HG02852 (cell line): ENCODE measurements around the gene ABLIM3.
A peak's percentile ranks its signal among the peaks of the same experiment; 100 is the strongest.
"Not testable (repeated sequence)": the region's sequence is repeated elsewhere in the genome, so short reads cannot be mapped to it uniquely, and the experiment has no call there.

ENCODE experiments used
- ATAC-seq: cut with Tn5 transposase; IDR thresholded peaks from one replicate; pipeline ENCODE4 v1.9.1; 2021; ENCODE audit warnings: mild to moderate bottlenecking, moderate library complexity; ENCODE audit not compliant: unreplicated experiment

The ABLIM3 gene

DNA sequence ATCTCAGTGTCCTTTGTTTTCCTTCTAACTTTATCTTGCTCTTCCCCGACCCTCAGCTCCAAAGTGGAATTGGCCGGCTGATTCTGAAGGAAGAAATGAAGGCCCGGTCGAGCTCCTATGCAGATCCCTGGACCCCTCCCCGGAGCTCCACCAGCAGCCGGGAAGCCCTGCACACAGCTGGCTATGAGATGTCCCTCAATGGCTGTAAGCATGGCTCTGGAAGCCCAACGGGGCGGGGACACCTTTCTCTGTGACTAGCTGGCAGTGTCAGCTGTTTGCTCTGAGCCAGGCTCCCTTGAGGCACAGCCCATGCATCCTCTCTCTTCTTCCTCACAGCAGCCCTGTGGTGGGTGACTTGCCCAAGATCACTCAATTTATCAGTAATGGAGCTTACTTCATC is 106.4 kb downstream of the ABLIM3 start:
- no peak for ATAC-seq

DNA sequence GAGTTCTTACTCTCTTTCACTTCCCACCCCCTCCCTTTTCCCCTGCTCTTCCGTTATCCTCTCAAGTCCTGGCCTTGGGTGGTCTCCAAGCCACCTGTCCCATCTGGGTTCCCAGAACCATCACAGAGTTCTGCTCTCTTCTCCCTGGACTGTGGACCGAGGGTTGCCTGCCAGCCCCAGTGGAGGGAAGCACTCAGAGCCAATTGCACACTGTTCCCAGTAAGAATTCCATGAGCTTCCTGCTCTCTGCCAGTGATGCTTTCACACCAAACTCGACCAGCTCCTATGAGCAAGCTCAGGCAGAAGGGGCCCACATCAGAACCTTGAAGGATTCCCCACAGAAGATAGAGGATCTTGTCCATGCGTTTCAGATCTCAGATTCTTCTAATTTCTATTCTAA is 110.3 kb downstream of the ABLIM3 start:
- ATAC-seq, result no peak

DNA sequence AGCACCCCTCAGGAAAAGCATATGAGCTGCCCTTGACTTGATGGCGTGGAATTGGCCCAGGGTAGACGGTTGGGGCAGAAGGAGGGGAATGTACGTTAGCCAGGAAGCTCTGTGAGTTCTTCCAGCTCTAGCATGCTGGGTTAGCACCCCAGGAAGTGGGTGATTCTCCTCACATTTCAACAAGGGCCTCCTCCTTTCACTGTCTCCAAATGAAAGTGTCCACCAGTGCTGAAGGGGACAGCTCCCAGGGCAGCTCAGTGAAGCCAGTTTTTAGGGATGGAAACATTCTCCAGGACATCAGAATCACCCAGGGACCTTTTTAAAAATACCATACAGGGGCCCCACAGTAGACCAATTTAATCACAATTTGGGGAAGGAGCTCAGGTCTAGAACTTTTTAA is 113.2 kb downstream of the ABLIM3 start:
- ATAC-seq, result no peak

DNA sequence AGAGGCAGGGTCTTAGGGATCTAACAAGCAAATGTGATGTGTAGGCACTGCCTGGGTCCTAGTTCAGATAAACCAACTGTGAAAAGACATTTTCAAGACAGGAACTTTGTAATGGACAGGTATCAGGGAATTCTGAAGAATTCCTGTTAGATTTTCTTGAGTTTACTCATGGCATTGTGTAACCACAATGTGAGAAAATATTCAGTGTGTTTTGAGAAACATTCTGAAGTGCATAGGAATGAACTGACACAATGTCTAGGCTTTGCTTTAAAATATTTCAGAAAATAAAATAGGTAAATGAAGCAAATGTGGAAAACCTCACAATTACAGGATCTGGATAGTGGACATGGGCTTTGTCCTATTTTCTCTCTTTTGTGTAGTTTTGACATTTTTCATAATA is 115.2 kb downstream of the ABLIM3 start:
- no peak for ATAC-seq

DNA sequence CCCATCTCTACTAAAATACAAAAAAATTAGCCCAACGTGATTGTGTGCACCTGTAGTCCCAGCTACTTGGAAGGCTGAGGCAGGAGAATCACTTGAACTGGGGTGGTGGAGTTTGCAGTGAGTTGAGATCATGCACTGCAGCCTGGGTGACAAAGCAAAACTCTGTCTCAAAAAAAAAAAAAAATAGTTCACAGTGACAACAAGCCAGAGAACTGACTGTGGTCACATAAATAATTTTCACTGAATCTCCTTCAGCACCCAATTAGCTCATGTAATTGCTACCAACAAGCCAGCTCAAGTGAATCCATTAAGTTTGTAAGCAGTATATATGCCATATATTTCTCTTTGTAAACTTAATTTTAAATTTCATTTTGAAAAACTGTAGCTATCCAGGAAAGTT is 115.8 kb downstream of the ABLIM3 start:
- no peak for ATAC-seq

DNA sequence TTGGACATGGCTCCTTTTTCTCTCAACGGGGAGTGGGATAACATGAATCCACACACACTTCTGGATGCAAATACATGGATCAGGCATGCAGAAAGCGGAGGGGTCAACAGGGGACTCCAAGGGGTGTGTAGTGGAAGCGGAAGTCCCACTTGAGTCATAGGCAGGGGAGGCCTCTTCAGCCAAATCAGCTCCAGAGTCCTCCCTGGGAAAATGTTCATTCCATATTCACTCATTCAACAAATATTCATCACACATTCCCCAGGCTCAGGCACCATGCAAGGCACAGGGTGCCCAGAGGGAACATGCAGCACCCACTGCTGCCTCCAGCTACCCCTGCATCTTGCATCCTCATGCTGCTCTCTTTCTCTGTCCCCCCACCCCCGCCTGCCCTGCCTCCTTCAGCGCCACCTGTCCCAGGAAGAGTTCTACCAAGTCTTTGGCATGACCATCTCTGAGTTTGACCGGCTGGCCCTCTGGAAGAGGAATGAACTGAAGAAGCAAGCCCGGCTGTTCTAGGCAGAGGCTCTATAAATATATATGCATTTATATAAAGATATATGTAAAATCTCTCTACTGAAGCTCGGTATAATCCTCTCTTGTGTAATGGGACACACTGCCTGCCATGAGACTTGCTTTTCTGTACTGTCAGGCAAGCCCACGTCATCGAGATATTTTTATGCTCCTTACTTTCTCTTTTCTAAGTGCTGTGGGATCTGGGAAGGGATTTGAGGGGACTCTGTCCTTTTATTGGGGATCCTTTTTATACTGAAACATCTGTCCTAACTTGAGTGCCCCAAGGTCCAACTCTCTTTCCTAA is 116.8 kb downstream of the ABLIM3 start:
- no peak for ATAC-seq

DNA sequence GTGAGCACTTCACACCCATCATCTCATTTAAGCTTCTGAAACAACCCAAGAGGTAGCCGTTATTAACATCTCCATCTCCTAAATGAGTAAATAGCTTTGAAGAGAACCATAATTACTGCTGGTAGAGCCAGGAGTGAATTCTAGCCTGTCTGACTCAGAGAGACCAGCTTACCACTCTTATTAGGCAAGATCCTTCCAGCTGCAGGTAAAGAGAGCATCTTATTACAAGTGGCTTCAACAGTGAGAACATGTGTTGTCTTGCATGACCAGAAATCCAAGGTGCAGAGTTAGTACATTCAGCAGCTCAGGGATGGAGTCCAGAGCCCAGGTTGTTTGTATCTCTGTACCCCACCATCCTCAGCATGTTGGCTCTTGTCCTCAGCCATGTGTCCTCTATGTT is 119.5 kb downstream of the ABLIM3 start:
- ATAC-seq, result no peak

DNA sequence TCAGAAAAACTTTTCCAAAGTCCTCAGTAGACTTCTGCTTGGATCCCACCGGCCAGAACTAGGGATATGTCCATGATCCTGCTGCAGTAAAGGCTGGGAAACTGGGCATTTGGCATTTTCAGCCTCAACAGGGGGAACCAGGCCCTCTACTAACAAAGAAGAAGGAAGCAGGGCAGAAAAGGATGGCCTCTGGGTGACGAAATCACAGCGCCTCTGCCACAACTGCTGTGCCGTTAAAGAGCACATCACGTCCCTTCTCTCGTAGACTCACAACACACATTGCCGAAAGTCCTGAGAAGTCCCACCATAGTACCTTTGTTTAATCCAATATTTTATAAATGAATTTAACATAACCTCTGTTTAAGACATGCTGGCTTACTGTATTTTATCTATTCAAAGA is 120.0 kb downstream of the ABLIM3 start:
- no peak for ATAC-seq

DNA sequence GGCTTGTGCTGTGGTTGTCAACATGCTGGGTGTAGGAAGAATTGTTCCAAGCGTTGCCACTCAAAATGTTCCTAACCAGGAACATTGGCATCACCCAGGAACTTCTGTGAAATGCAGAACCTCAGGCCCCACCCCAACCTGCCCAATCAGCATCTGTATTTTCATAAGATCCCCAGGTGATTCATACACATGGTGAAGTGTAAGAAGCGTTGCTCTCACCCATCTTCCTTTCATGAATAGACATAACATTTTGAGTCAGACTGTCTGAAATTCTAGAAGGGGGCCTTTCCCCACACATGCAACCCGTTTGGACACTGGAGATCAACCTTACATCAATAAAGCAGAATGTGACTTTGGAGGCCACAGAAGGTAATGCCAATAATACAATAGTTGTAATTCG is 121.0 kb downstream of the ABLIM3 start:
- ATAC-seq, result no peak

DNA sequence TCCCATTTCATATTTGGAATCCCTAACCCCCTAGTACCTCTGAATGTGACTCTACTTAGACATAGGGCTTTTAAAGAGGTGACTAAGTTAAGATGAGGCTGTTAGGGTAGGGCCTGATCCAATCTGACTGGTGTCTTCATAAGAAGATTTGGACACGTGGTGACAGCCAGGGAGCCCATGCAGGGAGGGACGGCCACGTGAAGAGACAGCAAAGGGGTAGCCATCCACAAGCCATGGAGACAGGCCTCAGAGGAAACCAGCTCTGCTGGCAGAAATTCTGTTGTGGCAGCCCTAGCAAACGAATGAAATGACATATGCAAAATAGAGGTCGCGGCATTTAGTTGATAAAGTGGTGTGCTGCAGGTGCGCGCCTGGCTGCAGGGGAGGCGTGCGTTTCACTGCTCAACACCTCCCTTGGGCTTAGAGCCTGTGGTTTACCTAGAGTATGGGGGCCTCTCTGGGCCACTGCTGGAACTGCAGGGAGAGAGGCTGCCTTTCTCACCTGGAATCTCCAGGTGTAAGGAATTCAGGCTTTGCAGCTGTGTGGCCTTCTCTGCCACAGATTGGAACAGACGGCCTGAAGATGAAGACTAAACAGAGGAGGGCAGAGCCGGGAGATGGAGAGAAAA is 123.3 kb downstream of the ABLIM3 start:
- peak; percentile 80 for ATAC-seq

DNA sequence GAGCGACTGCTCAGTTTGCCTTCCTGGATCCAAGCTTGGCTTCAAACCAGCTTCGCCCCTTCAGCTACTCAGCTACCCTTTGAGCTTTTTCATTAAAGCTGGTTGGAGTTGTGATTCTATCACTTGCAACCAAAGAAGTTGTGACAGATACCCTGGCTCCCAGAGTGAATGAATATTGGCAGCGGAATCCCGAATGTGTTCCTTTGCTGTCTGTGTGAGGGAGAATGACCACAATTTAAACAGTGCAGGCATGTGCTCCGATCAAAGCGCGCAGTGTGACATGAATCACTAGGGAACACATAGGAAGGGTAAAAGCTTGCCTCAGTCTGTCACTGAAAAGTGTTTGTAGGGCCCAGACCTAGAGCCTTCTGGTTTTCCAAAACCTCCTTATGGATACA is 123.8 kb downstream of the ABLIM3 start:
- ATAC-seq, result no peak

DNA sequence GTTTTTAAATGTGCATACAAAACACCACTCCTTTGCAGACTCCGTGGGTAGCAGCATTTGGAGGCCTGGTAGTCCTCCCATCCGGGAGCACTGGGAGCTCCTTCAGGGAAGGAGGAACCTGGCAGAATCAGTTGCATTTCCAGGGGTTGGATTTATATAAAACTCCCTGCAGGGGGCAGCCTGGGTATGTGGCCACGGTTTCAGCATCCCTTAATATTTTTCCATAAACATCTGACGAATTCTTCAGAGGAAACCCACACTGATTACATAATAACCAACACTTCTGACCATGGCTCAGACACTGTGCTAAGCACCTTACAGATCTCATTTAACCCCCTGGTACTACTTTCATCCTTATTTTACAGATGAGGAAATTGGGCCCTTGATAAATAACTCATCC is 124.3 kb downstream of the ABLIM3 start:
- no peak for ATAC-seq

DNA sequence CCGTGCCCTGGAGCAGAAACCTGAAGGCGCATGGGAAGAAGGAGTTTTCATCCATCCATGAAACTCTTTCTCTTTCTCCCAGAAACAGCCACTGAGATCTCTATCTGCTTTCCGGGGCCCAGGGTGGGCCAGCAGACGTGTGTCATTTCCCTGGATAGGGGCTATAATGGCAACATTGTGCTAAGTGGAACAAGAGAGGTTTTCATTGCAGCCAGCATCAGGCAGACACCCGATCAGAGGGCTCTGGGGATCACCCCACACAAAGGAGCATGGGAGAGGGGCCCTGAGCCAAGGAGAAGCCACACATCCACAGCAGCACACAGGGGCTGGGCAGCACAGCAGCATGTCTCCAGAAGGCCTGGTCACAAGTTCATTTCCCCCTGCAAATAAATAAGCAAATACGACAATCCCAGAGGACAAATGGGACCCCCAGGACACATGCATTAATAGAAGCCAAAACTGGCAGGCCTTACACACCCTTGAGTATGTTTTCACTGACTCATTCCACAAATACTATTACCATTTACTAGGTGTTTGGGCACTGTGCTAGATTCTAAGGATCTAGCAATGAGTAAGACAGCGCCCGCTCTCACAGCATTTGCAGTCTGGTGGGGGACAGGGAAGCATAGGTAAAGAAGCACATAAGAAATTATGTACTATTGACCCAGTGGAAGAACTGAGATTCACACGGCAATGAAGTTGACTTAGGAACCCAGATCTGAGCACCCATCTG is 126.1 kb downstream of the ABLIM3 start:
- ATAC-seq, result no peak

DNA sequence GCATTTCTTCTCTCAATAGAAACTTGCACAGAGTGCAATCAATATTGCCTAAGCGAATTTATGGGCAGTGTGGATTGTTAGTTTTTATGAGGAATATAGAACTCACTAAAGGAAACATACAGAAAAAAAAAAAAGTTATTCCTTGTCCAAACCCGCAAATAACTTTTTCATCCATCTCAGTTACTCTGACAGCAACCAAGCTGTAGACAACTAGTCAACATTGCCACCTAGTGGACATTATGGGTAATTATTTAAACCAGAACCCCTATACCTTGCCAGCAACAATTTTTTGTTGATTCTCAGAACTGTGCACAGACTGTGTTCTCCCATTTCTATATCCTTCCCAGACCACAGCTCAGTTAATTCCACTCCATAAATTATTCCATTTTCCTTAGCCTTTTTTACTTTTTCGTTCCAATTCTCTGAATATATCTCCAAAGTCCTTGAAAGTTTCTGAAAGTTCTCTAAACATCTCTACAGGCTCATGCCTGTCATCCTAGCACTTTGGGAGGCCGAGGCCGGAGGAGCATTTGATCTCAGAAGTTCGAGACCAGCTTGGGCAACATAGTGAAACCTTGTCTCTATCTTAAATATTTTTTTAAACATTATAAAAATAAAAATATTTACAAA is 127.8 kb downstream of the ABLIM3 start:
- ATAC-seq, result peak; percentile 48

DNA sequence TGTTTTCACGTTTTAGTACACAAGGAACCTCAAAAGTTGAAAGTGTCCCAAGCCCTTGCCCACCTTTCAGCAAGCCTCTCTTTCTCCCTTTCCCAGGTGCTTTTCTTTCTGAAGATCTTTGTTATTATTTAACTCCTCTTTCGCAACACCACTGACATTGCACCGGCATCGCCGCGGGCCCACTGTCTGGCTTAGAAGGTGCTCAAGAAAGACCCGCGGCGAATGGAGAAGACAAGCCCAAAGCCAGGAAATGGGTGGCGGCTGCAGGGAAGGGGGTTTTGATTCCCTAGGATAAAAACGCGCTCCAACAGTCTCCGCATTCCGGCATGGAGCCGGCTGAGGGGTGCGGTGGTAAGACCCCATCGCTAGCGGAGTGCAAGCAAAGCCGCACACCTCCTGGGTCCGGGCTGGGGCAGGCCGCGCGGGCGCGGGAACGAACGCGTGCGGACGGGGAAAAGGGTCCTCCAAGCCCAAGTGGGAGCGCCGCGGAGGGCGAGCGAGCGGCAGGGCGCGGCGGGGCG is 130.0 kb downstream of the ABLIM3 start:
- ATAC-seq, result no peak

DNA sequence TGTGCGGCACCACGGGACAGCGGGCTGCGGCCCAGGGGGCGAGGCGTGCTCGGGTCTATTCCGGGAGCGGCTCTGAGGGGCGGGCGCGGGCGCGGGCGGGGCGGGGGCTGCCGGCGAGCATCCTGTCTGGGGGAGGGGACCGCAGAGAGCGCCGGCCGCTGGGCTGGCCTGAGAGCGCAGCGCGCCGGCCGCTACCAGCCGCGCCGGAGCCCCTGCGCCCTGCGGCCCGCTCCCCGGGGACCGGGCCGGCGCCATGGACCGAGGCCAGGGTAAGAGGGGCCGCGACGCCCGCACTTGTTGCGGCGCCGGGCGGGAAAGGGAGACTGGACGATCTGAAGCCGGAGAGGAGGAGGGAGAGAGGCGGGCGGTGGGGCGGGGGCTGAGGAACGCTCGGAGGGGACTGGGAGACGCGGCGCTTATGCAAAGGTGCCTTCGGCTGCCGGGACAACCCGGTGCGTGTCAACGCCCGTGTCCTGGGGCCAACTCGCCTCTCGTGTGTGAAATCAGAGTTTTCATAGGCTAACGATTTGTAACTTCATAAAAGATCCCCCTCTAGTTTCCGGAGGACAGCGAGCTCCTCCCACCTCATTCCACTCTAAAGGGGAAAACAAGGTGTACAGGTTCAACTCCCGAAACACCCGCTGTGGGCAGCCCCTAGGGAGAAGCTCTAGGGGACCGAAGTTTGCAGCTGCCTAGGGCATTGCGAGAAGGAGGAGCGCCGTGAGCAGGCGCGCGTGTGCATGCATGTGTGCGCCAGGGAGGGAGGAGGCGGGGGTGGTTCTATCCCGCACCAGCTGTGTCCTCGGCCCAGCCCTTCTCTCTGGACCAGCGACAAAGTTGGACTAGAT is 130.6 kb downstream of the ABLIM3 start, which contains the start of gene AFAP1L1:
Gene AFAP1L1 (plus strand): TSS at position 144 of the 848 bp plus-strand sequence. CDS start 110 bp downstream, at position 254.
- ATAC-seq, result no peak

DNA sequence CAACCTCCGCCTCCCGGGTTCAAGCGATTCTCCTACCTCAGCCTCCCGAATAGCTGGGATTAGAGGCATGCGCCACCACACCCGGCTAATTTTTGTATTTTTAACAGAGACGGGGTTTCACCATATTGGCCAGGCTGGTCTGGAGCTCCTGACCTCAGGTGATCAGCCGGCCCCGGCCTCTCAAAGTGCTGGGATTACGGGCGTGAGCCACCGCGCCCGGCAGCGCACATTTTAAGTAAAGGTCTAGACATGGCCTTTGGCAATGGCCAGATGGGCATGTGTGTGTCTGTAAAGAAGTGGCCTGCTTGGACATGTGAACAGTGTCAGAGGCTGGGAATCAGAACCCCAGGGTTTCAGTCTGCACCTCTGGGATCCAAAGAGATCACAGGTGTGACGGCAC is 131.5 kb downstream of the ABLIM3 start:
- ATAC-seq, result not testable (repeated sequence)

DNA sequence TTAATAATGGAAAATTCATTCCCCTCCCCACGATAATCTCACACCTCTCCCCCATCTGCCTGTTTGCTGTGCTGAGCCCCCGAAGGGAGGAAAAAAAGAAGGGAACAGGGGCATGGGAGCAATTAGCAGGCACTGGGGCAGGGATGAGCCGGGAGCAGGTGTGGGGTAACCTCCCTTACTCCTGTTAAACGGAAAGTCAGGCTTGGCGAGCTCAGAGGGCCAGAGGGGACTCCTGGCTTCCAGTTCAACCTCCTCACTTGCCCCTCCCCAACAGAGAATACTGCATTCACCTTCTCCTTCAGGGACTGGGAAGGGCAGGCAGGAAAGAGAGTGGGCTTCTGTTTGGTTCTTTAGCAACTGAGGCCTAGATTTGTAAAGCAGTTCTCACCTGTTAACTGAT is 131.9 kb downstream of the ABLIM3 start:
- ATAC-seq, result no peak

DNA sequence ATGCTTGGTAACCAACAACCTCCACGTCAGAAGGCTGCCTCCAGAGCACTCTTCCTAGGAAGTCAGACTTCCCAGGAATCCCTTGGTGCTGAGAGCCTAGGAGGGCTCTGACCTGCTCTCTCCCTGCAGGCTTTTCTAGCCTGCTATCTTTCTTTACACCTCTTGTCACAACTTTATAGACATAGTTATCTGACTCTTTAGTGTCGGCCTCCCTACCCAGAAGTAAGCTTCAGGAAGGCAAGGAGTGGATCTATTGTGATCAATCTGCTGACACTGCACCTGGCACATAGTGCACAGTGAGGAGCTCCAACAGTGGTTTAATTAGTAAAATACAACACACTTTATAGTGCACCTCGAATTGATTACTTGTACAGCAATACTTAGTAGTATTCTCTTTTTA is 132.7 kb downstream of the ABLIM3 start:
- ATAC-seq, result no peak

DNA sequence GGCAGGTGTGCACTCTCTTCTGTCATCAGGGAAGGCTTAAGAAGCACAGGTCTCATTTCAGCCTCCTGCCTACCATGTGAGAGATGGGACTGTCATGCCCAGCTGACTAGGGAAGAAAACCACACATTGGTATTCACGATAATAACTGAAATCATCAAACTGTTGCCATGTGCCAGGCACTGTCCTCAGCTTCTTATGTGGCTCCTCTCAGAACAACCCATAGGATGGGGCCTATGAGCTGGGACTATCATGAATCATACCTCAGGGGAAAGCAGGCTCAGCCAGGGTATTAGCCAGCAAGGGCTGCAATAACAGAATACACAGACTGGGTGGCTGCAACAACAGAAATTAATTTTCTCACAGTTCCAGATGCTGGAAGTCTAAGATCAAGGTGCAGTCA is 133.6 kb downstream of the ABLIM3 start:
- no peak for ATAC-seq
